Measurements from ENCODE around the gene VSIG10.
"Not testable (repeated sequence)": the region's sequence is repeated elsewhere in the genome, so short reads cannot be mapped to it uniquely, and the experiment has no call there.

VSIG10 gene

DNA sequence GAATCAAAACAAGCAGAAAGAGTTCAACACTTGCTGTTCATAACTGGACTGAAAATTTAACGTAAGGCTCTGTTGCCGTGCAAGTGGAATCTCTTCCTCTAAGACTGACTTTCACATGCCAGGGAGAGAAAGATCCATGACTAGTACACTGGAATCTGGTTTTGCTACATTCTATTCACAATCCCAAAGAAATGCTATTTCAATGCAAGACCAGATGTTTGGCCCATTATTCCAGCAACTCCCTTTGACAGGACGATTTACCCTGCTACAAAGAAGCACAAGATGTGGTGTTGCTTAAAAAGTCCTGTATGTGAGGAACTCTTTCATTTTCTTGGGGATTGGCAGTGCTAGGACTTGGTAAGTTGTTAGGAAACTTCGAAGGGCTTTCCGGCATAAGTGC lies 69.9 kb downstream of the VSIG10 start:
- Histone ChIP-seq H3K4me3 (ENCODE audit: low read depth, low read length) (no peak overlapping the region), H3K36me3 (ENCODE audit: insufficient read depth, low read length) (peaks cover 40% of the 10 kb centered on the region), H2AFZ (ENCODE audit: low read length, unreplicated experiment) (no peak overlapping the region), H3K79me2 (ENCODE audit: control insufficient read depth, insufficient read depth, low read length, unreplicated experiment) (no peaks in the 10 kb centered on the region), H3K27me3 (ENCODE audit: insufficient read depth, low read length) (no peaks in the 10 kb centered on the region), H3K27ac (ENCODE audit: low read depth, low read length) (no peak overlapping the region), H3K4me1 (ENCODE audit: control insufficient read depth, insufficient read depth, low read length, unreplicated experiment) (peaks cover 14% of the 10 kb centered on the region)

DNA sequence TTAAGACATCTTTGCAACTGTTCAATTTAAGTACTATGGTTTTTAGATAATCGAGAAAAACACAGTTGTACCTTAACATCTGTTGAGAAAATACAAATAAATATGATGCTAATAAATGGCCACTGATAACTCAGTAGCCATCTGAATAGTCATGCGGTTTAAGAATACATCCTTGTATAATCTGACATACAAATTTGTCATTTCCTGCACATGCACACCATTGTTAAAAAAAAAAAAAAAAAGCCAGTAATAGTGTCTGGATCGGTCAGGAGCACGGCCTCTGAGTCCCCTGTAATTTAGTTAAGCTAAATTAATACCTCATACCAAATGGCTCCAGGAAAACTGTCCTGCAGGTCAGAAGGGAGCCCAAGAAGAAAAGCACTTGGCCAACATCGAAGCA lies 70.5 kb downstream of the VSIG10 start:
- Histone ChIP-seq H3K79me2 (ENCODE audit: control insufficient read depth, insufficient read depth, low read length, unreplicated experiment) (no peaks in the 10 kb centered on the region), H3K4me1 (ENCODE audit: control insufficient read depth, insufficient read depth, low read length, unreplicated experiment) (peaks cover 14% of the 10 kb centered on the region), H3K4me3 (ENCODE audit: low read depth, low read length) (no peak overlapping the region), H3K27ac (ENCODE audit: low read depth, low read length) (peak overlapping the region; percentile 30; the same call in 1 of the 2 replicates), H3K27me3 (ENCODE audit: insufficient read depth, low read length) (no peaks in the 10 kb centered on the region), H2AFZ (ENCODE audit: low read length, unreplicated experiment) (no peak overlapping the region), H3K36me3 (ENCODE audit: insufficient read depth, low read length) (peaks cover 39% of the 10 kb centered on the region)

- Histone ChIP-seq H3K27ac (ENCODE audit: low read depth, low read length) (no peak overlapping the region), H3K4me3 (ENCODE audit: low read depth, low read length) (no peak overlapping the region), H3K4me1 (ENCODE audit: control insufficient read depth, insufficient read depth, low read length, unreplicated experiment) (peaks cover 14% of the 10 kb centered on the region), H2AFZ (ENCODE audit: low read length, unreplicated experiment) (no peak overlapping the region), H3K79me2 (ENCODE audit: control insufficient read depth, insufficient read depth, low read length, unreplicated experiment) (no peaks in the 10 kb centered on the region), H3K36me3 (ENCODE audit: insufficient read depth, low read length) (peaks cover 36% of the 10 kb centered on the region), H3K27me3 (ENCODE audit: insufficient read depth, low read length) (no peaks in the 10 kb centered on the region)
Observed at GRCh38 chr12:118032188-118032587, 71.6 kb downstream of the VSIG10 start.

- H3K27me3 ChIP-seq (ENCODE audit: insufficient read depth, low read length): no peaks in the 10 kb centered on the region
- peaks cover 31% of the 10 kb centered on the region for H3K36me3 ChIP-seq (ENCODE audit: insufficient read depth, low read length)
- no peak overlapping the region for H3K27ac ChIP-seq (ENCODE audit: low read depth, low read length)
- no peak overlapping the region for H3K4me3 ChIP-seq (ENCODE audit: low read depth, low read length)
- H3K4me1 ChIP-seq (ENCODE audit: control insufficient read depth, insufficient read depth, low read length, unreplicated experiment): peaks cover 11% of the 10 kb centered on the region
- no peak overlapping the region for H2AFZ ChIP-seq (ENCODE audit: low read length, unreplicated experiment)
- H3K79me2 ChIP-seq (ENCODE audit: control insufficient read depth, insufficient read depth, low read length, unreplicated experiment): no peaks in the 10 kb centered on the region
Observed at GRCh38 chr12:118029166-118029565, 74.6 kb downstream of the VSIG10 start.

GRCh38 chr12:118025168-118025567 lies 78.6 kb downstream of the VSIG10 start:
- H3K79me2 ChIP-seq (ENCODE audit: control insufficient read depth, insufficient read depth, low read length, unreplicated experiment): no peaks in the 10 kb centered on the region
- H3K4me3 ChIP-seq (ENCODE audit: low read depth, low read length): no peak overlapping the region
- no peak overlapping the region for H3K27ac ChIP-seq (ENCODE audit: low read depth, low read length)
- peaks cover 29% of the 10 kb centered on the region for H3K36me3 ChIP-seq (ENCODE audit: insufficient read depth, low read length)
- H3K4me1 ChIP-seq (ENCODE audit: control insufficient read depth, insufficient read depth, low read length, unreplicated experiment): no peaks in the 10 kb centered on the region
- H3K27me3 ChIP-seq (ENCODE audit: insufficient read depth, low read length): no peaks in the 10 kb centered on the region
- no peak overlapping the region for H2AFZ ChIP-seq (ENCODE audit: low read length, unreplicated experiment)

- Histone ChIP-seq H3K79me2 (ENCODE audit: control insufficient read depth, insufficient read depth, low read length, unreplicated experiment) (peaks cover 4% of the 10 kb centered on the region), H3K4me1 (ENCODE audit: control insufficient read depth, insufficient read depth, low read length, unreplicated experiment) (no peaks in the 10 kb centered on the region)
Observed at GRCh38 chr12:118023301-118023860, 80.4 kb downstream of the VSIG10 start.

GRCh38 chr12:118022728-118023109 lies 81.1 kb downstream of the VSIG10 start:
- Histone ChIP-seq H3K36me3 (ENCODE audit: insufficient read depth, low read length) (peaks cover 32% of the 10 kb centered on the region), H3K27ac (ENCODE audit: low read depth, low read length) (no peak overlapping the region), H3K4me3 (ENCODE audit: low read depth, low read length) (no peak overlapping the region), H2AFZ (ENCODE audit: low read length, unreplicated experiment) (no peak overlapping the region), H3K27me3 (ENCODE audit: insufficient read depth, low read length) (no peaks in the 10 kb centered on the region), H3K4me1 (ENCODE audit: control insufficient read depth, insufficient read depth, low read length, unreplicated experiment) (peaks cover 7% of the 10 kb centered on the region), H3K79me2 (ENCODE audit: control insufficient read depth, insufficient read depth, low read length, unreplicated experiment) (peaks cover 10% of the 10 kb centered on the region)

More at GRCh38 chr12:118023301-118023860, 80.4 kb downstream of the VSIG10 start:
- Histone ChIP-seq H3K27me3 (ENCODE audit: insufficient read depth, low read length) (no peaks in the 10 kb centered on the region), H3K4me3 (ENCODE audit: low read depth, low read length) (no peak overlapping the region), H3K36me3 (ENCODE audit: insufficient read depth, low read length) (peaks cover 32% of the 10 kb centered on the region), H2AFZ (ENCODE audit: low read length, unreplicated experiment) (no peak overlapping the region), H3K27ac (ENCODE audit: low read depth, low read length) (no peak overlapping the region)

- H3K36me3 ChIP-seq (ENCODE audit: insufficient read depth, low read length): peaks cover 32% of the 10 kb centered on the region
- not testable (repeated sequence) for H2AFZ ChIP-seq (ENCODE audit: low read length, unreplicated experiment)
Observed at GRCh38 chr12:118022097-118022727, 81.6 kb downstream of the VSIG10 start.

DNA sequence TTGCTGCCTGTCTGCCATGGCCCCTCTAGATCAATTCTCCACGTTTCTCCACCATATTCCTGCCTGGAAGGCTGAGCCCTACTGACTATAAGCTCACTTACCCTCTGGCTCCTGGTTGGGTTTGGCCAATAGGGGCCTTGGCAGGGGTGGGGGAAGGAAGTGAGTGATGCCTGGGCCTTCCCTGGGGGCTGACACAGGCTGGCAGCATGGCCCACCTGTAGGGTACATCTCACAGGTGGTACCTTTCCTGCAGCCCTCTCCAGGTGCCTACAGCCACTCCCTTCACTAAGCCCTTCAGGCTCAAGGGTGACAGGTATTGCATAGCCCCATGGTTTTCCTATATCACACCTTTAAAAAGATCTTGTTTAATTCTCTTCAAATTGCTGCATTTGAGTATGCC lies 83.8 kb downstream of the VSIG10 start:
- no peak overlapping the region for H3K4me3 ChIP-seq (ENCODE audit: low read depth, low read length)
- H3K27ac ChIP-seq (ENCODE audit: low read depth, low read length): no peak overlapping the region
- H3K4me1 ChIP-seq (ENCODE audit: control insufficient read depth, insufficient read depth, low read length, unreplicated experiment): peaks cover 16% of the 10 kb centered on the region
- no peaks in the 10 kb centered on the region for H3K27me3 ChIP-seq (ENCODE audit: insufficient read depth, low read length)
- H2AFZ ChIP-seq (ENCODE audit: low read length, unreplicated experiment): no peak overlapping the region
- H3K36me3 ChIP-seq (ENCODE audit: insufficient read depth, low read length): peaks cover 32% of the 10 kb centered on the region
- peaks cover 22% of the 10 kb centered on the region for H3K79me2 ChIP-seq (ENCODE audit: control insufficient read depth, insufficient read depth, low read length, unreplicated experiment)

More at GRCh38 chr12:118022097-118022727, 81.6 kb downstream of the VSIG10 start:
- Histone ChIP-seq H3K4me1 (ENCODE audit: control insufficient read depth, insufficient read depth, low read length, unreplicated experiment) (peaks cover 11% of the 10 kb centered on the region), H3K79me2 (ENCODE audit: control insufficient read depth, insufficient read depth, low read length, unreplicated experiment) (peaks cover 15% of the 10 kb centered on the region)
- not testable (repeated sequence) for H3K27me3 ChIP-seq (ENCODE audit: insufficient read depth, low read length); H3K4me3 ChIP-seq (ENCODE audit: low read depth, low read length); H3K27ac ChIP-seq (ENCODE audit: low read depth, low read length)

DNA sequence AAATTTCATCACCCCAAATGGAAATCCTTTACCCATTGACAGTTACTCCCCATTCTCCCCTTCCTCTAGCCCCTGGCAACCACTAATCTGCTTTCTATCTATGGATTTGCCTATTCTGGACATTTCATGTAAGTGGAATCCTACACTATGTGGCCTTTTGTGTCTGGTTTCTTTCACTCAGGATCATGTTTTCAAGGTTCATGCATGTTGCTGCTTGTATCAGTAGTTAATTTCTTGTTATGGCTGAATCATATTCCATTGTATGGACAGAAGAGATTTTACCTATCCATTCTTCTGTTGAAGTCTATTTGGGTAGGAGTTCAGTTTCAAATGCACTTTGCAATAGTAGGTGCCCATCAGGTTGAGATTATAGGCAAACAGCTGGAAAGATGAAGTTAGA lies 85.9 kb downstream of the VSIG10 start:
- H2AFZ ChIP-seq (ENCODE audit: low read length, unreplicated experiment): no peak overlapping the region
- H3K27me3 ChIP-seq (ENCODE audit: insufficient read depth, low read length): no peaks in the 10 kb centered on the region
- H3K36me3 ChIP-seq (ENCODE audit: insufficient read depth, low read length): peaks cover 29% of the 10 kb centered on the region
- peaks cover 16% of the 10 kb centered on the region for H3K4me1 ChIP-seq (ENCODE audit: control insufficient read depth, insufficient read depth, low read length, unreplicated experiment)
- no peak overlapping the region for H3K27ac ChIP-seq (ENCODE audit: low read depth, low read length)
- peaks cover 22% of the 10 kb centered on the region for H3K79me2 ChIP-seq (ENCODE audit: control insufficient read depth, insufficient read depth, low read length, unreplicated experiment)
- H3K4me3 ChIP-seq (ENCODE audit: low read depth, low read length): peak overlapping the region; percentile 92
